ENCODE data around the gene DBN1. TPM values are rescaled to one million over a fixed set of nuclear protein-coding genes. Genes with fewer than 3 reads are reported as not detected.

The DBN1 gene
- total RNA-seq, 1 donor from 2014 or later, result 1,261 TPM

DNA sequence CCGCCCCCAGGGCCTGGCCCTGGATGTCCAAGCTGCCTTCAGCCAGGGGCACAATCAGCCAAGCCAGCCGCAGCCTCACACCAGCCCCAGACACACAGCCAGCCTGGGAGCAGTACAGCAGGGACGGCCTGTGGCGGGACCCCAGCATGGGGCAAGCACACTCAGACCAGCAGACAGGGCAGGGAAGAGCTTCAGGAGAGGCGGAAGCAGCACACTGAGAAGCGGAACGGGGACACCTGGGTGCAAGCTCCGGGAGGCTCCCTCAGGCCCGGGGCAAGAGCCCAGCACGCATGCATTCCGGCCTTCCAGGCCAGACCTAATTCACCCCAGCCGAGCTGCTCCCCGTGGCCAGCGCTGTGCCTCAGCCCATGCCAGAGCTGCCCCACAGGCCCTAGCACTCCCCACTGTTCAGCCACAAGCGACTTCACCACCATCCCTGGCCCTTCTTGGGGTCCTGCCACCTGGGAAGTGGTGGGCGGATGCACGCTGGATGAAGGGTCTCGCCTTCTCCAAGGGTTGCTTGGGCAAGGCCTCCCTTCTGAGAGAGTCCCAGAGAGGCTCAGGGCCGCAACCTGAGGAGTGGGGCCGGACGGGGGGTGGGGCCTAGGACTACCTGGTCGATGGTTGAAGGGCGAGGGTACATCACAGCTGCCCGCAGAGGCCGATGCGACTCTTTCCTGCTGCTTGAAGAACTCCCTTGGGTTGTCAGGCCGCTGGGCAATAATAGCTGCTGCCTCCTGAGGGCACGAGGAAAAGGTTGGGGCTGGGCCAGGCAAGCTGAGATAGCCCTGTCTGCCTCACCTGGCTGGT is 13.4 kb downstream of the DBN1 start:
- DNase-seq, result no peak
- H3K27me3 Mint-ChIP-seq (ENCODE audit: unreplicated experiment), result peaks cover 31% of the 10 kb centered on the region
- H3K4me1 Mint-ChIP-seq (ENCODE audit: low read depth, unreplicated experiment), result peaks cover 19% of the 10 kb centered on the region
- TF ChIP-seq, protein P1, sequence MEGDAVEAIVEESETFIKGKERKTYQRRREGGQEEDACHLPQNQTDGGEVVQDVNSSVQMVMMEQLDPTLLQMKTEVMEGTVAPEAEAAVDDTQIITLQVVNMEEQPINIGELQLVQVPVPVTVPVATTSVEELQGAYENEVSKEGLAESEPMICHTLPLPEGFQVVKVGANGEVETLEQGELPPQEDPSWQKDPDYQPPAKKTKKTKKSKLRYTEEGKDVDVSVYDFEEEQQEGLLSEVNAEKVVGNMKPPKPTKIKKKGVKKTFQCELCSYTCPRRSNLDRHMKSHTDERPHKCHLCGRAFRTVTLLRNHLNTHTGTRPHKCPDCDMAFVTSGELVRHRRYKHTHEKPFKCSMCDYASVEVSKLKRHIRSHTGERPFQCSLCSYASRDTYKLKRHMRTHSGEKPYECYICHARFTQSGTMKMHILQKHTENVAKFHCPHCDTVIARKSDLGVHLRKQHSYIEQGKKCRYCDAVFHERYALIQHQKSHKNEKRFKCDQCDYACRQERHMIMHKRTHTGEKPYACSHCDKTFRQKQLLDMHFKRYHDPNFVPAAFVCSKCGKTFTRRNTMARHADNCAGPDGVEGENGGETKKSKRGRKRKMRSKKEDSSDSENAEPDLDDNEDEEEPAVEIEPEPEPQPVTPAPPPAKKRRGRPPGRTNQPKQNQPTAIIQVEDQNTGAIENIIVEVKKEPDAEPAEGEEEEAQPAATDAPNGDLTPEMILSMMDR (IDR thresholded peaks at IDR 0.05; ENCODE audit: partially characterized antibody, unreplicated experiment), result no peak
- peak overlapping the region; percentile 74 for H3K4me3 Mint-ChIP-seq (ENCODE audit: unreplicated experiment)
- peaks cover 33% of the 10 kb centered on the region for H3K9me3 Mint-ChIP-seq (ENCODE audit: unreplicated experiment)
- H3K27ac Mint-ChIP-seq (ENCODE audit: unreplicated experiment), result peak overlapping the region; percentile 73
- peaks cover 6% of the 10 kb centered on the region for H3K36me3 Mint-ChIP-seq (ENCODE audit: unreplicated experiment)

DNA sequence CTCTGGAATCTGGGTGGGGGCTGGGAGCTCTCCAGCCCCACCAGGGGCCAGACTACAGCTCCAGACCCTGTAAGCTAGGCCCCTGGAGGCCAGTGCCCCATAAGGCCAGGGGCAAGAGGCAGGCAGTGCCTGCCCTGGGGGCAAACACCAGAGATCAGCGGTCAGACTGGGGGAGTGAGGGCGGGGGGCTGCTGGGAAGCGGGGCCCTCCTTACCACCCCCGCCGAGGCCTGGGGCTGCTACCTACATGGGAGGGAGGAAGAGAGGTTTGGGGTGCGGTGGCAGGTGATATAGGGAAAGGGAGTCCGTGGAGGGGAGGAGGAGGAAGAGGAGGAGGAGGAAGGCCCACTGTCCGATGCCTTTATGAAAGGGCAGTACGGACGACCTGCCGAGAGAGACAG is 14.1 kb downstream of the DBN1 start:
- TF ChIP-seq, protein P1 (IDR thresholded peaks at IDR 0.05; ENCODE audit: partially characterized antibody, unreplicated experiment), result no peak
- peaks cover 19% of the 10 kb centered on the region for H3K4me1 Mint-ChIP-seq (ENCODE audit: low read depth, unreplicated experiment)

DNA sequence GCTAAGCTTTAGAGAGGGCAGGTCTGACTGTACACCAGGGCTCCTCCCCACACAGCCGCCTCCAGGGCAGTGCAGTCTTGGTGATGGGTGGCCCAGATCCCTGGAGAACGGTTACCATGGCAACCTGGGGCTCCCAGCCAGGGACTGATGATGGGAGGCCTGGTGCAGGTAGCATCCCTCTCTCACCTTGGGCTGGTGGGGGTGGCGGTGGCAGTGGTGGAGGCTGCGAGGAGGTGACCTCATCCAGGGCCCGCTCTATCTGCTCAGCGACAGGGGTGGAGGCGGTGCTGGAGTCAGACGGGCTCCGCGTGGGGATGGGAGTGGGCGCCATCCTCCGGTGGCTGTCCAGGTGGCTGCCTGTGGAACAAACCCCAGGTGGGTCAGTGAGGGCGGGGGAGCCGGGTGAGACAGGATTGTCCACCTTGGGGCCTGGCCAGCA is 14.5 kb downstream of the DBN1 start:
- peaks cover 34% of the 10 kb centered on the region for H3K27me3 Mint-ChIP-seq (ENCODE audit: unreplicated experiment)
- peaks cover 36% of the 10 kb centered on the region for H3K9me3 Mint-ChIP-seq (ENCODE audit: unreplicated experiment)
- peak; percentile 58 for DNase-seq
- H3K36me3 Mint-ChIP-seq (ENCODE audit: unreplicated experiment), result peaks cover 5% of the 10 kb centered on the region
- peaks cover 19% of the 10 kb centered on the region for H3K4me1 Mint-ChIP-seq (ENCODE audit: low read depth, unreplicated experiment)
- H3K27ac Mint-ChIP-seq (ENCODE audit: unreplicated experiment), result peak overlapping the region; percentile 43
- no peak overlapping the region for H3K4me3 Mint-ChIP-seq (ENCODE audit: unreplicated experiment)
- TF ChIP-seq, protein P1 (IDR thresholded peaks at IDR 0.05; ENCODE audit: partially characterized antibody, unreplicated experiment), result no peak

More for the DNA sequence above, 14.1 kb downstream of the DBN1 start:
- Mint-ChIP-seq H3K36me3 (ENCODE audit: unreplicated experiment) (peaks cover 5% of the 10 kb centered on the region), H3K9me3 (ENCODE audit: unreplicated experiment) (peaks cover 35% of the 10 kb centered on the region), H3K4me3 (ENCODE audit: unreplicated experiment) (peak overlapping the region; percentile 74), H3K27me3 (ENCODE audit: unreplicated experiment) (peaks cover 33% of the 10 kb centered on the region), H3K27ac (ENCODE audit: unreplicated experiment) (peak overlapping the region; percentile 59)
- DNase-seq, result no peak

DNA sequence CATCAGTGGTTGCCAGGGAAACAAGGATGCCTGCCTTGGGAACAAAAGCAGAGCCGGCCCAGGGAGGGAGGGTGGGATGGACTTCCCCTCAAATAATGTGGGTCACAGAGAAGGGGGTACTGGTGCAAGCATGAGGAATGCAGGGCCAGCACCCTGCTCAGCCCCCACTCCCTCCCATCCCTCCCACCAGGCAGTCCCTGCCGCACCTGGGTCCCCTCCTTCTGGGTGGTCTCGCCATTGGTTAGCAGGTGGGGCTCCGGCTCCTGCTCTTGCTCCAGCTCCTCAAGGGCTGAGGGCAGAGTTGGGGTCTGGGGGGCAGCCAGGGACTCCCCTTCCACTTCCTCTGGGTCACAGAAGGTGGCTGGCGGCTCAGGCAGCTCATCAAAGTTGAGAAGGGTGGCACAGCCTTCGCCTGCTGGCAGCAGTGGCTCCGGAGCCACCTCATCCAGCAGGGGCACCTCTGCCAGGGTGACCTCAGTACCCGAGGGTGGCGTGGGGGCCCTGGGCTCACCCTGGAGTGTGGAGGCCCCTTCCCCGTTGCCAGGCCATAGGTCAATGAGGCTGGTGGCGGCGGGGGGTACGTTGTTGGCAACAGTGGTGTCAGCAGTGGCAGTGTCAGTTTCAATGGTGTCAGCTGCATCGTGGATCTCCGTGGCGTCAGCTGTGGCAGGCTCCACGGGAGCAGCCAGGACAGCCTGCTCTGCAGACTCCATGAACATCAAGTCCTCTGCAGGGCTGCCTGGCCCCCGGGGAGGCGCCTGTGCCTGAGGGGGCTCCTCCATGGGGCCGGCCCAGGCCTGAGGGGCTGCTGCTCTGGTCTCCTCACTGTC is 15.4 kb downstream of the DBN1 start:
- peaks cover 5% of the 10 kb centered on the region for H3K36me3 Mint-ChIP-seq (ENCODE audit: unreplicated experiment)
- H3K27me3 Mint-ChIP-seq (ENCODE audit: unreplicated experiment), result peaks cover 39% of the 10 kb centered on the region
- H3K4me1 Mint-ChIP-seq (ENCODE audit: low read depth, unreplicated experiment), result peaks cover 20% of the 10 kb centered on the region
- peak overlapping the region; percentile 88 for H3K4me3 Mint-ChIP-seq (ENCODE audit: unreplicated experiment)
- DNase-seq, result no peak
- TF ChIP-seq, protein P1 (IDR thresholded peaks at IDR 0.05; ENCODE audit: partially characterized antibody, unreplicated experiment), result peak; percentile 49
- peak overlapping the region; percentile 88 for H3K27ac Mint-ChIP-seq (ENCODE audit: unreplicated experiment)
- H3K9me3 Mint-ChIP-seq (ENCODE audit: unreplicated experiment), result peaks cover 36% of the 10 kb centered on the region
